Upper lobe of left lung (tissue), 6 donors: ENCODE results near the gene SH3BP5. TPM values are rescaled to one million over a fixed set of nuclear protein-coding genes. Genes with fewer than 3 reads are reported as not detected.

ENCODE experiments used
- ATAC-seq, 2 donors: fragments of 200-7000 bp; cut with Tn5 transposase; one replicate each; pipeline ENCODE4 v1.9.1; 2022; ENCODE audit warnings: mild to moderate bottlenecking in 2 of 2, moderate library complexity in 2 of 2; ENCODE audit not compliant: low FRiP score in 2 of 2
- DNase-seq, 2 donors: peaks; one replicate each; pipeline ENCODE4 v3.0.0-alpha.2; 2019 to 2020
- H3K27ac ChIP-seq, 4 donors: fragments of 200-600 bp; sonication (generic); one replicate each; pipeline ENCODE4 v1.5.1; 2016 to 2019
- H3K27me3 ChIP-seq, 4 donors: fragments of 200-600 bp; sonication (generic); one replicate each; pipeline ENCODE4 v1.5.1; 2017 to 2019
- H3K36me3 ChIP-seq, 4 donors: fragments of 200-600 bp; sonication (generic); one replicate each; pipeline ENCODE4 v1.5.1; 2016 to 2019
- H3K4me1 ChIP-seq, 4 donors: fragments of 200-600 bp; sonication (generic); one replicate each; pipeline ENCODE4 v1.5.1; 2018 to 2019
- H3K4me3 ChIP-seq, 4 donors: fragments of 200-600 bp; sonication (generic); one replicate each; pipeline ENCODE4 v1.5.1; 2017 to 2019; ENCODE audit warnings: mild to moderate bottlenecking in 2 of 4, moderate library complexity in 1 of 4
- H3K9me3 ChIP-seq, 4 donors: fragments of 200-600 bp; sonication (generic); one replicate each; pipeline ENCODE4 v1.5.1; 2018 to 2019
- CTCF ChIP-seq, 6 experiments: fragments of 450-650 bp in 4 of 6; fragments of 200-600 bp in 2 of 6; sonication (generic) in 2 of 6; IDR thresholded peaks; one replicate each; pipeline ENCODE4 v1.5.1; 2016 to 2019; ENCODE audit warnings: antibody characterized with exemption in 6 of 6
- EP300 ChIP-seq, 4 donors: sonication (generic); formaldehyde crosslinking; IDR thresholded peaks; one replicate each; pipeline ENCODE4 v1.5.1; 2017; ENCODE audit warnings: antibody characterized with exemption in 4 of 4, control low read depth in 2 of 4
- POLR2A ChIP-seq, 4 donors: fragments of 450-650 bp; IDR thresholded peaks; one replicate each; pipeline ENCODE4 v1.5.1; 2016 to 2017; ENCODE audit warnings: antibody characterized with exemption in 4 of 4, mild to moderate bottlenecking in 2 of 4
- POLR2AphosphoS5 ChIP-seq, 2 donors: sonication (generic); formaldehyde crosslinking; IDR thresholded peaks; one replicate each; pipeline ENCODE4 v1.5.1; 2017; ENCODE audit warnings: antibody characterized with exemption in 2 of 2
- WGBS, 2 donors: methylation state at CpG; one replicate each; pipeline ENCODE4 v1.1.5; 2017 to 2018; 5-methylcytosine and 5-hydroxymethylcytosine counted together
- total RNA-seq, 6 donors: library from RNA; depleted of rRNA in 4 of 6; stranded (reverse); fragments of >200 nt in 4 of 6; gene quantifications; one replicate each; pipeline versions ENCODE4 v1.1.0 to v1.2.1, GENCODE V29; 2016 to 2021
- donor health status: DM: no; HTN: no; CAD: no; lungs with moderate emphysema.
- donor health status: DM: no; HTN: yes; CAD: no; lungs with severe emphysema.

Gene SH3BP5
- total RNA-seq, 6 donors from 2014 or later: 83.8 to 150 (median 94.7) TPM

GRCh38 chr3:15347737-15348110, 15.3 kb upstream of the SH3BP5 start:
- Histone ChIP-seq H3K4me3 (no peak overlapping the region), H3K4me1 (peaks cover 0 to 11% (median 0%) of the 10 kb centered on the region in 4 donors), H3K27ac (peak overlapping the region in 2 of 4 donors; percentile 26 to 60), H3K27me3 (no peaks in the 10 kb centered on the region), H3K9me3 (peaks cover 0 to 15% (median 0%) of the 10 kb centered on the region in 4 donors), H3K36me3 (no peaks in the 10 kb centered on the region)
- TF ChIP-seq EP300 (IDR thresholded peaks at IDR 0.05): no peak
- peak in 1 of 2 donors; percentile 6 for TF ChIP-seq POLR2AphosphoS5 (IDR thresholded peaks at IDR 0.05)
- peak in 1 of 2 donors; percentile 63 for ATAC-seq
- 57 to 81% methylated on average over 3 of the region's 3 CpGs for WGBS, 2 donors
- no peak for DNase-seq

- no peak for TF ChIP-seq CTCF (IDR thresholded peaks at IDR 0.05)
- no peak for TF ChIP-seq POLR2AphosphoS5 (IDR thresholded peaks at IDR 0.05)
- TF ChIP-seq EP300 (IDR thresholded peaks at IDR 0.05): no peak
- TF ChIP-seq POLR2A (IDR thresholded peaks at IDR 0.05): peak in 1 of 4 donors; percentile 23
- Histone ChIP-seq H3K27ac (peak overlapping the region in 3 of 4 donors; percentile 26 to 60 (median 50)), H3K9me3 (peaks cover 0 to 15% (median 0%) of the 10 kb centered on the region in 4 donors), H3K36me3 (no peaks in the 10 kb centered on the region), H3K27me3 (no peaks in the 10 kb centered on the region), H3K4me3 (no peak overlapping the region), H3K4me1 (peaks cover 0 to 11% (median 0%) of the 10 kb centered on the region in 4 donors)
- no peak for ATAC-seq
- 80 to 85% methylated on average over 7 of the region's 7 CpGs for WGBS, 2 donors
- no peak for DNase-seq
Measured at GRCh38 chr3:15347063-15347736, 14.8 kb upstream of the SH3BP5 start.

GRCh38 chr3:15346516-15346915, 14.1 kb upstream of the SH3BP5 start:
- H3K4me3 ChIP-seq: no peak overlapping the region
- 88 to 89% methylated on average over 2 of the region's 2 CpGs for WGBS, 2 donors
- peaks cover 0 to 11% (median 0%) of the 10 kb centered on the region in 4 donors for H3K4me1 ChIP-seq
- H3K27me3 ChIP-seq: no peaks in the 10 kb centered on the region
- H3K36me3 ChIP-seq: no peaks in the 10 kb centered on the region
- ATAC-seq: no peak
- DNase-seq: no peak
- TF ChIP-seq POLR2A (IDR thresholded peaks at IDR 0.05): no peak
- peaks cover 0 to 11% (median 0%) of the 10 kb centered on the region in 4 donors for H3K9me3 ChIP-seq
- no peak overlapping the region for H3K27ac ChIP-seq

GRCh38 chr3:15345608-15346137, 13.3 kb upstream of the SH3BP5 start:
- Histone ChIP-seq H3K27ac (no peak overlapping the region), H3K4me3 (no peak overlapping the region), H3K4me1 (peaks cover 0 to 11% (median 0%) of the 10 kb centered on the region in 4 donors), H3K27me3 (no peaks in the 10 kb centered on the region), H3K9me3 (peaks cover 0 to 3% (median 0%) of the 10 kb centered on the region in 4 donors), H3K36me3 (no peaks in the 10 kb centered on the region)
- 80 to 88% methylated on average over 4 of the region's 4 CpGs for WGBS, 2 donors
- DNase-seq: no peak
- TF ChIP-seq CTCF (IDR thresholded peaks at IDR 0.05): no peak
- TF ChIP-seq EP300 (IDR thresholded peaks at IDR 0.05): no peak
- TF ChIP-seq POLR2AphosphoS5 (IDR thresholded peaks at IDR 0.05): no peak
- no peak for TF ChIP-seq POLR2A (IDR thresholded peaks at IDR 0.05)
- ATAC-seq: peak in 1 of 2 donors; percentile 36

GRCh38 chr3:15345066-15345607, 12.8 kb upstream of the SH3BP5 start:
- Histone ChIP-seq H3K27me3 (no peaks in the 10 kb centered on the region), H3K9me3 (no peaks in the 10 kb centered on the region), H3K27ac (no peak overlapping the region), H3K4me1 (peaks cover 0 to 11% (median 0%) of the 10 kb centered on the region in 4 donors), H3K36me3 (no peaks in the 10 kb centered on the region), H3K4me3 (no peak overlapping the region)
- 62 to 76% methylated on average over 4 of the region's 4 CpGs for WGBS, 2 donors
- DNase-seq: no peak
- no peak for TF ChIP-seq POLR2AphosphoS5 (IDR thresholded peaks at IDR 0.05)
- no peak for ATAC-seq

- WGBS, 2 donors: 41 to 59% methylated on average over 1 of the region's 1 CpG
- ATAC-seq: peak in 1 of 2 donors; percentile 50
- no peak for TF ChIP-seq POLR2A (IDR thresholded peaks at IDR 0.05)
- peak in 1 of 2 donors; percentile 63 for TF ChIP-seq POLR2AphosphoS5 (IDR thresholded peaks at IDR 0.05)
Measured at GRCh38 chr3:15342945-15343344, 10.6 kb upstream of the SH3BP5 start.

More at GRCh38 chr3:15342945-15343344, 10.6 kb upstream of the SH3BP5 start:
- no peaks in the 10 kb centered on the region for H3K27me3 ChIP-seq
- peak overlapping the region in 2 of 4 donors; percentile 12 to 13 for H3K27ac ChIP-seq
- peaks cover 0 to 26% (median 8%) of the 10 kb centered on the region in 4 donors for H3K4me1 ChIP-seq
- no peak overlapping the region for H3K4me3 ChIP-seq
- no peaks in the 10 kb centered on the region for H3K9me3 ChIP-seq
- DNase-seq: no peak
- H3K36me3 ChIP-seq: no peaks in the 10 kb centered on the region
